ENCODE data around the gene SHISA5. TPM values are rescaled to one million over a fixed set of nuclear protein-coding genes. Genes with fewer than 3 reads are reported as not detected.
A peak's percentile ranks its signal among the peaks of the same experiment; 100 is the strongest.
"Not testable (repeated sequence)": the region's sequence is repeated elsewhere in the genome, so short reads cannot be mapped to it uniquely, and the experiment has no call there.

The SHISA5 gene
- total RNA-seq, 1 experiment from 2014 or later = 206 TPM

DNA sequence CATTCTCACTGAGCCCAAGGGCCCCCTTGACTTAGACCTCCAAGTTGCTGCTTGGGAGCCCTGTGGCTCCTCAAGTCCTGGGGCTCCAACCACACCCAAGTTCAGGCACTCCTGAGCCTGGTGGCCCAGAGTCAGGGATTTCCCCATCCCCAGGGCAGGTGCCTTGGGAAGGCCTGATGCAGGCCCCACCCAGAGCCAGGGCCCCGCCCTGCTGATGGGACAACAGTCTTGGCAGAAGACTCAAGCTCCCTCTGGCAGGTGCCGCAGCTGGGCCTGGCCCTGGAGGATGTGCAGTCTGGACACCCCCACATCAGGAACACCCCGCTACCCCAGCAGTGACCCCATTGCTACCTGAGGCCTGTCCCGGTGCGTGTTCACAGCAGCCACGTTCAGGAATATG is 17.7 kb upstream of the SHISA5 start:
- DNase-seq (ENCODE audit: low read depth) = no peak

DNA sequence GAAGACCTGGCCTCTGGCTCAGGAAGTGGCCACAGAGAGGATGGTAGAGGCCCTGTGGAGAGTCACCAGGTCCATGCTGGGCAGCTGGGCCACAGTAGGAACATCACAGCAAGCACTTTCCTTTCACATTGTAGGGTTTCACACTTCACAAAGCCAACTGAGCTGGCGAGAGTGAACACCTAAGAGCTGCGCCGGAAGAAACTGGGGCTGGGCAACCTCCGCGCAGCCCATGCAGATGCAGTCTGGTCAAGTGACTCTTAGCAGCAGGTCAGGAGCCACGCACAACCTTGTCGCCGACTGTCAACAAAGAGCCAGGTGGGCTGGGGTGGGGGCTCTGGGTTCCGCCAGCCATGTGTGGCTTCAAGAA is 15.3 kb upstream of the SHISA5 start:
- no peak for DNase-seq (ENCODE audit: low read depth)

DNA sequence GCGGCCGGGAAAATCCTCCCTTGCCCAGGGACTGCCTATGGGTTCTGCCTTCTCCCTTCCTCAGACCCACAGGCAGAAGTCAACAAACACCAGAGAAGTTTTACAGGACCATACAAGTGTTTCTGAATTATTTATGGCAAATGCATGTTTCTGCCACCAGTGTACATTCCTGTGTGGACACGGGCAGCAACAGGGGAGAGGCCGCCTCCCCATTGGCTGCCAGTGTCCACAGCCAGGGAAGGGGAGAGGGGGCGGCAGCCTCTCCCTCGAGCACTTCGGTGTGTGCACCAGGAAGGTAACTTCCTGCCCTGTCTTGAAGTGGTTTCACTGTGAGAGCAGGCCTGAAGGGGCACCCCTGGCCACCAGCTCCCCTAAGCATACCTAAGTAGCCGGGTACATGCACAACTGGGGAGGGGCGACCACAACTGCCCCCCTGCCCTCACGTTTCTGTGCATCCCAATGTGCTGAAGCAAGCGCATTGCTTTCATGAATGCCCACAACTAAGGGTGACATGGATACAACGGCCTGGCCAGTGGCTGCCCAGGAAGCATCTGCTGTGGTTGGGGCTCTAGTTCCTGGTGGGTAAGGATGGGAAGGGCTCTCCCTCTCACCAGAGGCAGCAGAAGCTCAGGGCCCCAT is 14.8 kb upstream of the SHISA5 start:
- DNase-seq (ENCODE audit: low read depth) = no peak

DNA sequence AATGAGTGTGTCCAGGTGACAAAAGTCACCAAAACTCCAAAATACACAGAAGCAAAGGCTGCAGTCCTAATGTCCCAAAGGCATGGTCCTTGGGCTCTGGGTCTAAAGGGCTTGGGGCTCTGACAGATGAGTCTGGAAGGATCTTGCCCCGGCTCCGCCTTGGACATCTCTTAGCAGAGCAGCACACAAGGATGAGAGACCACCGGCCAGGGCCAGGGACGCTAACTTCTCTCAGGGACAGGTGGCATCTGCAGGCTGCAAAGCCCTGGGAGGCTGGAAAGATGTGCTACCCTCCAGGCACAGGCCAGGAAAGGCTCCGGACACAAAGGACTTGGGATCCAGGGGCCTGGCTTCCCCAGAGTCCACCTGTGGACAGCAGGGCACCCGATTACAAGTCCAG is 14.1 kb upstream of the SHISA5 start:
- DNase-seq (ENCODE audit: low read depth) = no peak

GRCh38 chr3:48516571-48516970 is 12.6 kb upstream of the SHISA5 start:
- DNase-seq (ENCODE audit: low read depth) = no peak

DNA sequence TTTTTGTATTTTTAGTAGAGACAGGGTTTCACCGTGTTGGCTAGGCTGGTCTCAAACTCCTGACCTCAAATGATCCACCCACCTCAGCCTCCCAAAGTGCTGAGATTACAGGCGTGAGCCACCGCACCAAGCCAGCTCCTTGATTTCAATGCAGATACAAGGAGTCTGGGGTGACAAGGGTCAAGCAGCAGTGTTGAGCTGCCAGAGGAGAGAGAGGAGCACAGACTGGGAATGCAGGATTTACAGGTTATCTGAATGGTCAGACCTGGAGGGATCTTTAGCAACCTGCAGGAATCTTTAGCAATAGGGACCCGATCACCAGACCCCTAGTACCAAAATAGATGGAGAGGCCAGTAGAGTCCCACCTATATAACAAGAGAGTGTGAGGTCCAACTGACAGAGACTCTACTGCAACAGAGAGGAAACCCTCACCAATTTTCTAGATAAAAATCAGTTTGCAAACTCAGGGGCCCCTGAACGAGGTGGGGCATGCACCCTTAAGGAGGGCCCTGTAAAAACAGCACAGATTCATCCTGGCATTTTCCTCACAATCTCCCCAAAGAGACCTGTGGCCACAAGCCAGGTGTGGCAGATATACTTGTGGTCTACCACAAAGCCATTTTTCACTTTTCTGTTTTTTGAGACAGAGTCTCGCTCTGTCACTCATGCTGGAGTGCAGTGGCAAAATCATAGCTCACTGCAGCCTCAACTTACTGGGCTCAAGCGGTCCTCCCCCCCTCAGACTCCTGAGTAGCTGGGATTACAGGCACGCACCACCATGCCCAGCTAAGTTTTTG is 10.7 kb upstream of the SHISA5 start:
- DNase-seq (ENCODE audit: low read depth) = no peak

DNA sequence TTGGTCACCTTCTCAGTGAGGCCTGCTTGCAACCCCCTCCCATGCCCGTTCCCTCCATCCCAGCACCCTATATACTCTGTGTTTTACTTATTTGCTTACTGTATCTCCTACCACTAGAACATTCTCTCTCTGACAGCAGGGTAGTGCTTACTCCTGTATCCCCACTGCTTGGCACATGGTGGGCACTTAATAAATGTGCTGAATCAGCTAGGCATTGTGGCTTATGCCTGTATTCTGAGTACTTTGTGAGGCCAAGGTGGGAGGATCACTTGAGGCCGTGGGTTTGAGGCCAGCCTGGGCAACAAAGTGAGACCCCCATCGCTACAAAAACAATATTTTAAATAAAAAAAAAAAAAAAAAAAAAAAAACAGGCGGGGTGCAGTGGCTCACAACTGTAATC is 7.6 kb upstream of the SHISA5 start:
- no peak for DNase-seq (ENCODE audit: low read depth)

DNA sequence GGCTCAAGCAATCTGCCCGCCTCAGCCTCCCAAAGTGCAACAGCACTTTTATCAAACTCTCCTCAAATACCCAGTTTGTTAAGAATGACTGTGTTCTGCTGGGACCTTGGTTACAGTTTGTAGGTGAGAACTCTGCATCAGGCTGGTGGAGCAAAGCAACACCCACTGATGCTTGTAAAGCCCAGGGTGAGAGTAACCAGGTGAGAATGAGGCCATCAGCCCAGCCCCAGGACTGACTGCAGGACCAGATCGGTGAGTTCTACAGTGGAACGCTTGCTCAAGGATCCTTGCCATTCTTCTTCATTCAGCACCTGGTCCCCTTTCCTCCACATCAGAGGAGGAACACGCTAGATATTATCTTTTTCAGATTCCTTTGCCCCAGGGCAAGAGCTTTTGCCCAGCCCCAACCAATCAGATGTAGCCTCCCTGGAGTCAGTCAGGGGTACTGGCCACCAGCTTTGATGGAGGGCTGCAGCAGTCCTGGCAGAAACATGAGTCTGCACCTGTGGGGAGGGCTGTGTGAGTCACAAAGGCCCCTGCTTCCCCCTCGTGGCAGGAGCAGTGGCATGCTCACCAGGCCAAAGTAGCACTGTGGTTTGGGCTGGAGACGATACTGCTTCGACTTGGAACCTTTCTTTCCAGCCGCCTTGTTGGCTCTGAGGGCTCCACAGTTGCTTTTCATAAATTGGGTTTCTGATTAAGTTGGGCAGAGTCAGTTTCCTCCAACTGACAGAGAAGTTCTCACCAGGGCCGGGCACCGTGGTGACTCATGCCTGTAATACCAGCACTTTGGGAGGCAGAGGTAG is 3.5 kb upstream of the SHISA5 start:
- peak; percentile 91 for DNase-seq (ENCODE audit: low read depth)

DNA sequence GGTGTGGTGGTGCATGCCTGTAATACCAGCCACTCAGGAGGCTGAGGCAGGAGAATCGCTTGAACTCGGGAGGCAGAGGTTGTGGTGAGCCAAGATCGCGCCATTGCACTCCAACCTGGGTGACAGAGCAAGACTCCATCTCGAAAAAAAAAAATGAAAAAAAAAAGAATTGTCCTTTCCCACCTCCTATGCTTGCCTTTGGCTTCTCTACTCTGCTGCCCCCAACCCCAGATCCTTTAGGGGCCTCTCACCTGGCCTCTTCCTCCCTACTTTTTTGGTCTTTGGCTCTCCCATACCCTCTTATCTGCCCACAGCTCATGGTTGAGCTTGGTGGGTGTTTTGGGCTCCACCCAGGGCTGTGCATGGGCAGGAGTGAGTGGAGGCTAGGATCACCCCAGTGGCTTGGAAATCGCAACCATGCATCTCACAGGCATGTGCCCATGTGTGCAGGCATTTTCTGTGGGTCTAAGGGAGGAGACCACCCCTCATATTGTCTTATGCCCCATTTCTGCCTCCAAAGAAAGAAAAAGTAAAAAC is 2.1 kb upstream of the SHISA5 start:
- DNase-seq (ENCODE audit: low read depth) = no peak

DNA sequence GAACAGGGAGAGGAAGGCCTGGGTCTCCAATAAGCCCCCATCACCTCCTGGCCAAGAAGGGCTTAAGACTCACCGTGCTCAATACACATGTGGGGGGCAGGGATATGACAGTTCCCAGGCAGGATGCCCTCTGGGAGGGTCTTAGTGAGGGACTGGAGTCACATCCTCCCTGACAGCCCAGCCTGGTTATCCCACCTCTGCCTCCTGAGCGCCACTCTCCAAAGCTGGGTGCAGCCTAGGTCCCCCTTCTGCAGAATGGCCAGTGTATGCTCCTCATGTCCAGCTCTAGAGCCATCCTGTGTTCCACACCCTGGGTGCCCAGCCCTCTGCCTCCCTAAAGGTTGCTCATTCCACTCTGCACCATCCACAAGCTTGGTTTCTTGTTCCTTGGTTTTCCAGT is 1.2 kb upstream of the SHISA5 start:
- no peak for DNase-seq (ENCODE audit: low read depth)

- DNase-seq (ENCODE audit: low read depth) = no peak
Measured at GRCh38 chr3:48503401-48504050, 448 bp downstream of the SHISA5 start.

GRCh38 chr3:48502728-48503168 is 1.2 kb downstream of the SHISA5 start:
- DNase-seq (ENCODE audit: low read depth) = no peak

DNA sequence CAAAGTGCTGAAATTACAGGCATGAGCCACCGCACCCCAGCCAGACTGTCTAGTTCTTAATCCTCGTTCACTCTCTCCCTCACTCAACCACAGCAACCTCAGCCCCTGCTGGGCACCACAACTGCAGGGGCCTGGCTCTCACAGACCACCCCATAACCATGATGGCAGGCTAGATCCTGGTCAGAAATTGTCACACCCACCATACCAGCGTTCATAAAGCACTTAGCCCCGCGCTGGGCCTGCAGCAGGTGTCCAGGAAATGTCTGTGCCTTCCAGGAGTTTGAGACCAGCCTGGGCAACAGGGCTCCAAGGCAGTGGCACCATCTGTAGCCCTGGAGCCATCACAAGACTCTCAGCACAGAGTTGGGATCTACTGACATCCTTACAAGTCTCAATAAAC is 1.9 kb downstream of the SHISA5 start:
- DNase-seq (ENCODE audit: low read depth) = no peak

DNA sequence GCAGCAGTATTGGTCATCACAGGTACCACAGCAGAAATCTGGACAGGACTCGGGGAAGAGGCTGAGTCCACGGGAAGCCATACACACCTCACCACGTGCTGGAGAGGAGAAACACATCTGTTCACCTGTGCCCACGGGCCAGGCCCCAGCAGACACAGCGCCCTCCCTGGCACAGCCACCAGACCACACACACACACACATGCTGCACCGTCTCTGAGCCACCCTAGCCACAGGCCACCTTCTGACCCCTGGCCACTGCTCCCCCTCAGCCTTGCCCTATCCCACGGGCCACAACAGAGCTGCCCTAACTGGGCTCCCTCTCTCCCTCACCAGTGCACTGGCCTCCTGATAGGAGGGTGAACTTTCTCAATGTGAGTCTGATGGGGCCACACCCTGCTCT is 2.8 kb downstream of the SHISA5 start:
- no peak for DNase-seq (ENCODE audit: low read depth)

- DNase-seq (ENCODE audit: low read depth) = no peak
Measured at GRCh38 chr3:48500656-48501055, 3.3 kb downstream of the SHISA5 start.

- no peak for DNase-seq (ENCODE audit: low read depth)
Measured at GRCh38 chr3:48493203-48493501, 10.8 kb downstream of the SHISA5 start.

DNA sequence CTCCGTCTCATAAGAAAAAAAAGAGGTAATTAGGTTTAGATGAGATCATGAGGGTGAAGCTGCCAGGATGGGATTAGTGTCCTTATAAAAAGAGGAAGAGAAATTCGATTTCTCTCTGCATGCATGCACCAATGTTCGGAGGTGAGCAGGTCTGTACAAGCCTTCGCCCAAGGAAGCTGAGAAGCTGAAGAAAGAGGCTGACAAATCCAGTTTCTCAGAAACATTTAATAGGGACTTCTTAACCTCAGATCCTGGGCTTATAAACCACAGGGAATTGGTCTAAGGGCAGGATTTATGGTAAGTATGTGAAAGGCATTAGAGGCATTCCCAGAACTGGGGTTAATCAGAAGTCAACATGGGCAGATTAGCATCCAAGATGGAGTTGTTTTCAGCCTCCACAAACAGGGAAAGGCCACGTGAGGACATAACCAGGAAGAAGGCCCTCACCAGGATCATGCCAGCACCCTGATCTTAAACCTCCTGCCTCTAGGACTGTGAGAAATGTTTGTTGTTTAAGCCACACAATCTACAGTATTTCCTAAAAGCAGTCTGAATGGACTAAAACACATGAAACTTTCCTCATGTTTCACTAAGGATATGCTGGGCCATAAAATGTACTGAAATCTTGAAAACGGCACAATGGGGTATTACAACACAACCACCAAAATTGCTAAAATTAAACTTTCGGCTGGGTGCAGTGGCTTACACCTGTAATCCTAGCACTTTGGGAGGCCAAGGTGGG is 11.3 kb downstream of the SHISA5 start:
- DNase-seq (ENCODE audit: low read depth) = no peak

DNA sequence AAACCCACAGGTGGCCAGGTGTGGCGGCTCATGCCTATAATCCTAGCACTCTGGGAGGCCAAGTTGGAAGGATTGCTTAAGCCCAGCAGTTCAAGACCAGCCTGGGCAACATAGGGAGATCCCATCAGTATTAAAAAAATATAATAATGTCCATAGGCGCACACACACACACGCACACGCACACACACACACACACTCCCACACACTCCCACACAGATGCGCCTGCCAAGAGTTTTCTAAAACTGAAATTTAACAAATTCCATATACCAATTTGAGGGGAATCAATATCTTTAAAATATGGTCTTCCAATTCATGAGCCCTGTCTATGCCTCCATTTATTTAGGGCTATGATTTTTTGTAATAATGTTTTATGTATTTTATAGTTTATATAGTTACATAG is 17.0 kb downstream of the SHISA5 start:
- DNase-seq (ENCODE audit: low read depth) = no peak

GRCh38 chr3:48482822-48483221 is 21.2 kb downstream of the SHISA5 start:
- DNase-seq (ENCODE audit: low read depth) = not testable (repeated sequence)

- not testable (repeated sequence) for DNase-seq (ENCODE audit: low read depth)
Measured at GRCh38 chr3:48480891-48481290, 23.1 kb downstream of the SHISA5 start.

Data from HT1080 (cell line).